Astrocyte of the spinal cord (primary cell): ENCODE measurements around the gene RET.
A peak's percentile ranks its signal among the peaks of the same experiment; 100 is the strongest.

ENCODE experiments used
- DNase-seq: peaks from one replicate; pipeline ENCODE4 v3.0.0; 2011; ENCODE audit warnings: low read depth, low spot score
- H3K4me3 ChIP-seq: 2 replicates; pipeline ENCODE4 v1.5.1; 2011; ENCODE audit warnings: low read depth, mild to moderate bottlenecking, low read length, moderate library complexity
- CTCF ChIP-seq: IDR thresholded peaks from 2 replicates; pipeline ENCODE4 v1.5.1; 2012; ENCODE audit warnings: low read depth, mild to moderate bottlenecking, low read length, inconsistent platforms
- in situ Hi-C: cut with HindIII; loops from 2 replicates; pipeline ENCODE4 v1.10.0; 2017; ENCODE audit warnings: low sequenced_read_pairs

Gene RET

GRCh38 chr10:43036481-43037428 is 40.1 kb upstream of the RET start:
- in situ Hi-C loops, result no loop called here
- DNase-seq, result no peak
- TF ChIP-seq CTCF, result no peak

GRCh38 chr10:43037440-43037839 is 39.4 kb upstream of the RET start:
- DNase-seq, result no peak

More at GRCh38 chr10:43036481-43037428, 40.1 kb upstream of the RET start:
- no peak overlapping the region for H3K4me3 ChIP-seq

GRCh38 chr10:43037942-43038782 is 38.7 kb upstream of the RET start:
- TF ChIP-seq CTCF, result no peak
- no peak overlapping the region for H3K4me3 ChIP-seq
- DNase-seq, result no peak
- in situ Hi-C loops, result no loop called here

More at GRCh38 chr10:43037440-43037839, 39.4 kb upstream of the RET start:
- TF ChIP-seq CTCF, result no peak
- in situ Hi-C loops, result no loop called here
- H3K4me3 ChIP-seq, result no peak overlapping the region

GRCh38 chr10:43038783-43039623 is 37.9 kb upstream of the RET start:
- H3K4me3 ChIP-seq, result no peak overlapping the region
- in situ Hi-C loops, result no loop called here
- no peak for TF ChIP-seq CTCF
- no peak for DNase-seq

GRCh38 chr10:43039624-43040481 is 37.0 kb upstream of the RET start:
- TF ChIP-seq CTCF, result no peak
- no peak overlapping the region for H3K4me3 ChIP-seq
- in situ Hi-C loops, result no loop called here
- DNase-seq, result peak; percentile 4
